HepG2 (cell line): ENCODE results near the gene TACC3. TPM values are rescaled to one million over a fixed set of nuclear protein-coding genes. Genes with fewer than 3 reads are reported as not detected.
A peak's percentile ranks its signal among the peaks of the same experiment; 100 is the strongest.

Experiments used
- DMAP1 ChIP-seq: IDR thresholded peaks from 2 replicates; pipeline ENCODE4 v1.6.1; 2016
- DZIP1 ChIP-seq: sonication (generic); formaldehyde crosslinking; IDR thresholded peaks from 2 replicates; pipeline ENCODE4 v1.5.0; 2020; ENCODE audit warnings: mild to moderate bottlenecking, missing genetic modification reagents
- ETV5 ChIP-seq: IDR thresholded peaks from 2 replicates; pipeline ENCODE4 v1.6.1; 2018; ENCODE audit warnings: missing biosample characterization, missing genetic modification reagents, inconsistent platforms, borderline replicate concordance
- TGIF2 ChIP-seq: IDR thresholded peaks from 2 replicates; pipeline ENCODE4 v1.6.1; 2016; ENCODE audit warnings: control low read depth, missing compliant biosample characterization
- TP53 ChIP-seq: sonication (generic); formaldehyde crosslinking; conservative IDR thresholded peaks from 2 replicates; pipeline ENCODE4 v1.4.0; 2020; ENCODE audit warnings: missing genetic modification reagents
- ZHX1 ChIP-seq: sonication (generic); formaldehyde crosslinking; IDR thresholded peaks from 2 replicates; pipeline ENCODE4 v1.8.1; 2022; ENCODE audit warnings: low read depth, mild to moderate bottlenecking, missing genetic modification reagents
- ZNF232 ChIP-seq: sonication (generic); formaldehyde crosslinking; IDR thresholded peaks from 2 replicates; pipeline ENCODE4 v1.4.0; 2020; ENCODE audit warnings: missing genetic modification reagents, borderline replicate concordance
- ZNF235 ChIP-seq: sonication (generic); formaldehyde crosslinking; IDR thresholded peaks from 2 replicates; pipeline ENCODE4 v1.8.1; 2023; ENCODE audit warnings: mild to moderate bottlenecking, missing genetic modification reagents, borderline replicate concordance
- ZNF274 ChIP-seq: sonication (generic); formaldehyde crosslinking; IDR thresholded peaks from 2 replicates; pipeline ENCODE4 v1.5.1; 2020; ENCODE audit warnings: mild to moderate bottlenecking, missing genetic modification reagents
- ZNF468 ChIP-seq: sonication (generic); formaldehyde crosslinking; IDR thresholded peaks from 2 replicates; pipeline ENCODE4 v1.8.0; 2022; ENCODE audit warnings: mild to moderate bottlenecking, moderate library complexity, missing genetic modification reagents
- polyA plus RNA-seq, 8 experiments: library from polyadenylated mRNA; depleted of rRNA in 3 of 8; stranded (reverse) in 7 of 8; unstranded in 1 of 8; fragments of >200 nt; fragmentation: Illumina TruSeq in 4 of 8; extraction: Trizol in 4 of 8; gene quantifications; 2 replicates each; pipeline versions ENCODE4 v1.2.1 to v1.2.3, GENCODE V29; 2011 to 2016; ENCODE audit warnings: low read depth in 4 of 8, missing spikeins in 1 of 8, mixed read lengths in 1 of 8; ENCODE audit not compliant: insufficient read depth in 1 of 8
- total RNA-seq, 5 experiments: library from RNA; depleted of rRNA; stranded (reverse); fragments of >200 nt; fragmentation: Illumina TruSeq; extraction: Trizol; gene quantifications; 2 replicates each; pipeline ENCODE4 v1.2.3, GENCODE V29; 2016; ENCODE audit warnings: low read depth in 1 of 5
- TF ChIP-seq, protein P1 (sequence below): IDR thresholded peaks from 2 replicates; pipeline ENCODE4 v1.6.1; 2016
- TF ChIP-seq, protein P2 (sequence below), 2 experiments: fragments of 450-650 bp in 1 of 2; sonication (generic) in 1 of 2; formaldehyde crosslinking in 1 of 2; IDR thresholded peaks; 2 replicates each; pipeline versions ENCODE4 v1.6.1 to v1.8.0; 2016 to 2022; ENCODE audit warnings: antibody characterized with exemption in 1 of 2, mild to moderate bottlenecking in 1 of 2, missing genetic modification reagents in 1 of 2

The TACC3 gene
- total and polyA plus RNA-seq, 2 of the 13 experiments (the other 11 are each of a cell fraction or from before 2014, with no cell fraction given) = 20.3 to 21.2 TPM

GRCh38 chr4:1784395-1784788 lies 63.1 kb downstream of the TACC3 start (continued):
- no peak for TF ChIP-seq DMAP1
- no peak for TF ChIP-seq ZHX1 (CRISPR knock-in tag)
- no peak for TF ChIP-seq ZNF274 (CRISPR knock-in tag)
- TF ChIP-seq TP53 = 0 out of 2 replicates have a peak, but pooled peaks have one; percentile 11
- TF ChIP-seq TGIF2 (CRISPR knock-in tag) = no peak
- TF ChIP-seq, protein P1, sequence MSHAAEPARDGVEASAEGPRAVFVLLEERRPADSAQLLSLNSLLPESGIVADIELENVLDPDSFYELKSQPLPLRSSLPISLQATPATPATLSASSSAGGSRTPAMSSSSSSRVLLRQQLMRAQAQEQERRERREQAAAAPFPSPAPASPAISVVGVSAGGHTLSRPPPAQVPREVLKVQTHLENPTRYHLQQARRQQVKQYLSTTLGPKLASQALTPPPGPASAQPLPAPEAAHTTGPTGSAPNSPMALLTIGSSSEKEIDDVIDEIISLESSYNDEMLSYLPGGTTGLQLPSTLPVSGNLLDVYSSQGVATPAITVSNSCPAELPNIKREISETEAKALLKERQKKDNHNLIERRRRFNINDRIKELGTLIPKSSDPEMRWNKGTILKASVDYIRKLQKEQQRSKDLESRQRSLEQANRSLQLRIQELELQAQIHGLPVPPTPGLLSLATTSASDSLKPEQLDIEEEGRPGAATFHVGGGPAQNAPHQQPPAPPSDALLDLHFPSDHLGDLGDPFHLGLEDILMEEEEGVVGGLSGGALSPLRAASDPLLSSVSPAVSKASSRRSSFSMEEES (CRISPR knock-in tag) = 0 out of 2 replicates have a peak, but pooled peaks have one; percentile 32
- no peak for TF ChIP-seq ZNF232 (CRISPR knock-in tag)
- TF ChIP-seq ZNF468 (CRISPR knock-in tag) = no peak
- TF ChIP-seq ETV5 (CRISPR knock-in tag) = no peak
- TF ChIP-seq, protein P2, sequence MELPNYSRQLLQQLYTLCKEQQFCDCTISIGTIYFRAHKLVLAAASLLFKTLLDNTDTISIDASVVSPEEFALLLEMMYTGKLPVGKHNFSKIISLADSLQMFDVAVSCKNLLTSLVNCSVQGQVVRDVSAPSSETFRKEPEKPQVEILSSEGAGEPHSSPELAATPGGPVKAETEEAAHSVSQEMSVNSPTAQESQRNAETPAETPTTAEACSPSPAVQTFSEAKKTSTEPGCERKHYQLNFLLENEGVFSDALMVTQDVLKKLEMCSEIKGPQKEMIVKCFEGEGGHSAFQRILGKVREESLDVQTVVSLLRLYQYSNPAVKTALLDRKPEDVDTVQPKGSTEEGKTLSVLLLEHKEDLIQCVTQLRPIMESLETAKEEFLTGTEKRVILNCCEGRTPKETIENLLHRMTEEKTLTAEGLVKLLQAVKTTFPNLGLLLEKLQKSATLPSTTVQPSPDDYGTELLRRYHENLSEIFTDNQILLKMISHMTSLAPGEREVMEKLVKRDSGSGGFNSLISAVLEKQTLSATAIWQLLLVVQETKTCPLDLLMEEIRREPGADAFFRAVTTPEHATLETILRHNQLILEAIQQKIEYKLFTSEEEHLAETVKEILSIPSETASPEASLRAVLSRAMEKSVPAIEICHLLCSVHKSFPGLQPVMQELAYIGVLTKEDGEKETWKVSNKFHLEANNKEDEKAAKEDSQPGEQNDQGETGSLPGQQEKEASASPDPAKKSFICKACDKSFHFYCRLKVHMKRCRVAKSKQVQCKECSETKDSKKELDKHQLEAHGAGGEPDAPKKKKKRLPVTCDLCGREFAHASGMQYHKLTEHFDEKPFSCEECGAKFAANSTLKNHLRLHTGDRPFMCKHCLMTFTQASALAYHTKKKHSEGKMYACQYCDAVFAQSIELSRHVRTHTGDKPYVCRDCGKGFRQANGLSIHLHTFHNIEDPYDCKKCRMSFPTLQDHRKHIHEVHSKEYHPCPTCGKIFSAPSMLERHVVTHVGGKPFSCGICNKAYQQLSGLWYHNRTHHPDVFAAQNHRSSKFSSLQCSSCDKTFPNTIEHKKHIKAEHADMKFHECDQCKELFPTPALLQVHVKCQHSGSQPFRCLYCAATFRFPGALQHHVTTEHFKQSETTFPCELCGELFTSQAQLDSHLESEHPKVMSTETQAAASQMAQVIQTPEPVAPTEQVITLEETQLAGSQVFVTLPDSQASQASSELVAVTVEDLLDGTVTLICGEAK (IDR thresholded peaks at IDR 0.05) = no peak
- TF ChIP-seq, protein P2 (CRISPR knock-in tag; IDR thresholded peaks at IDR 0.05) = no peak
- TF ChIP-seq ZNF235 (CRISPR knock-in tag) = no peak; the same call in 1 of the 2 replicates
- TF ChIP-seq DZIP1 (CRISPR knock-in tag) = no peak
